GM12865 (cell line): ENCODE data around the gene QARS1.

Experiments
- DNase-seq: peaks from one replicate; pipeline ENCODE4 v3.0.0; 2010; ENCODE audit warnings: low read depth
- H3K4me3 ChIP-seq: 2 replicates; pipeline ENCODE4 v1.5.1; 2011; ENCODE audit warnings: mild to moderate bottlenecking, low read depth, low read length, control low read depth
- CTCF ChIP-seq: IDR thresholded peaks from 2 replicates; pipeline ENCODE4 v1.5.1; 2011; ENCODE audit warnings: low read length, control low read depth, low read depth, inconsistent platforms; ENCODE audit not compliant: insufficient read depth; ENCODE audit errors: missing control alignments

The QARS1 gene

GRCh38 chr3:49121132-49121736 is 16.7 kb upstream of the QARS1 start:
- no peak for DNase-seq
- H3K4me3 ChIP-seq = peak overlapping the region; percentile 98
- TF ChIP-seq CTCF = no peak

- no peak for TF ChIP-seq CTCF
- peak within 1 kb of the TSS; percentile 98 for H3K4me3 ChIP-seq
- peak; percentile 95 for DNase-seq
These were observed 16.0 kb upstream of the QARS1 start, which contains the start of gene USP19 for GRCh38 chr3:49120438-49121131. Gene USP19 (minus strand): TSS chr3:49120823. CDS start chr3:49119145, 1,678 bp downstream.

GRCh38 chr3:49120096-49120437 is 15.5 kb upstream of the QARS1 start:
- no peak for TF ChIP-seq CTCF
- H3K4me3 ChIP-seq = peak overlapping the region; percentile 98
- peak; percentile 26 for DNase-seq

GRCh38 chr3:49119439-49119838 is 14.9 kb upstream of the QARS1 start:
- DNase-seq = no peak
- peak overlapping the region; percentile 98 for H3K4me3 ChIP-seq
- TF ChIP-seq CTCF = no peak

- peak overlapping the region; percentile 98; the same call in 1 of the 2 replicates for H3K4me3 ChIP-seq
- TF ChIP-seq CTCF = no peak
- no peak for DNase-seq
These were observed 14.5 kb upstream of the QARS1 start for GRCh38 chr3:49119036-49119435.

- TF ChIP-seq CTCF = no peak
- no peak for DNase-seq
- no peak overlapping the region for H3K4me3 ChIP-seq
These were observed 7.7 kb upstream of the QARS1 start for GRCh38 chr3:49112262-49112661.
